Cardiac fibroblast (primary cell): Measurements from ENCODE around the gene RFX3.

Experiments used
- DNase-seq, 2 donors: peaks; one replicate each; pipeline versions ENCODE4 v3.0.0 to v3.0.0-alpha.2; 2010; ENCODE audit warnings: low read depth in 2 of 2
- H3K4me3 ChIP-seq, 2 donors: replicated peaks in 1 of 2; 1 replicate in 1 of 2; 2 replicates in 1 of 2; pipeline ENCODE4 v1.5.1; 2011; ENCODE audit warnings: low read depth in 2 of 2, low read length in 2 of 2, mild to moderate bottlenecking in 2 of 2, moderate library complexity in 1 of 2
- TF ChIP-seq, protein P1 (sequence below): IDR thresholded peaks from one replicate; pipeline ENCODE4 v1.5.1; 2011; ENCODE audit warnings: low read depth, mild to moderate bottlenecking, low read length, inconsistent platforms

RFX3 gene

DNA sequence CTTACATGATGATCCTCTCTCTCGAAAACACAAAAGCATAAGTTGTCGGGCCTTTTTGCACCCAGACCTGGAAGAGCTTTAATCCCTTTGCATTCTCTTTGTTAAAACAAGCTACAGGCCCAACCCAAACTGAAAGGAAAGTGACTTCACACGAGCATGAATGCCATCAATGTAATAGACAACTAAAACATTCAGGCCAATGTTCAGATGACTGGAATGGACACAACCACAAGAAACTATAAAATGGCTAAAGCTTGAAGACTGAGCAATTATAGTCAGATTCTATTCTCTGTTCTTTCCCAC, 45.5 kb downstream of the RFX3 start:
- TF ChIP-seq, protein P1, sequence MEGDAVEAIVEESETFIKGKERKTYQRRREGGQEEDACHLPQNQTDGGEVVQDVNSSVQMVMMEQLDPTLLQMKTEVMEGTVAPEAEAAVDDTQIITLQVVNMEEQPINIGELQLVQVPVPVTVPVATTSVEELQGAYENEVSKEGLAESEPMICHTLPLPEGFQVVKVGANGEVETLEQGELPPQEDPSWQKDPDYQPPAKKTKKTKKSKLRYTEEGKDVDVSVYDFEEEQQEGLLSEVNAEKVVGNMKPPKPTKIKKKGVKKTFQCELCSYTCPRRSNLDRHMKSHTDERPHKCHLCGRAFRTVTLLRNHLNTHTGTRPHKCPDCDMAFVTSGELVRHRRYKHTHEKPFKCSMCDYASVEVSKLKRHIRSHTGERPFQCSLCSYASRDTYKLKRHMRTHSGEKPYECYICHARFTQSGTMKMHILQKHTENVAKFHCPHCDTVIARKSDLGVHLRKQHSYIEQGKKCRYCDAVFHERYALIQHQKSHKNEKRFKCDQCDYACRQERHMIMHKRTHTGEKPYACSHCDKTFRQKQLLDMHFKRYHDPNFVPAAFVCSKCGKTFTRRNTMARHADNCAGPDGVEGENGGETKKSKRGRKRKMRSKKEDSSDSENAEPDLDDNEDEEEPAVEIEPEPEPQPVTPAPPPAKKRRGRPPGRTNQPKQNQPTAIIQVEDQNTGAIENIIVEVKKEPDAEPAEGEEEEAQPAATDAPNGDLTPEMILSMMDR: no peak
- DNase-seq: no peak
- H3K4me3 ChIP-seq: no peak overlapping the region

DNA sequence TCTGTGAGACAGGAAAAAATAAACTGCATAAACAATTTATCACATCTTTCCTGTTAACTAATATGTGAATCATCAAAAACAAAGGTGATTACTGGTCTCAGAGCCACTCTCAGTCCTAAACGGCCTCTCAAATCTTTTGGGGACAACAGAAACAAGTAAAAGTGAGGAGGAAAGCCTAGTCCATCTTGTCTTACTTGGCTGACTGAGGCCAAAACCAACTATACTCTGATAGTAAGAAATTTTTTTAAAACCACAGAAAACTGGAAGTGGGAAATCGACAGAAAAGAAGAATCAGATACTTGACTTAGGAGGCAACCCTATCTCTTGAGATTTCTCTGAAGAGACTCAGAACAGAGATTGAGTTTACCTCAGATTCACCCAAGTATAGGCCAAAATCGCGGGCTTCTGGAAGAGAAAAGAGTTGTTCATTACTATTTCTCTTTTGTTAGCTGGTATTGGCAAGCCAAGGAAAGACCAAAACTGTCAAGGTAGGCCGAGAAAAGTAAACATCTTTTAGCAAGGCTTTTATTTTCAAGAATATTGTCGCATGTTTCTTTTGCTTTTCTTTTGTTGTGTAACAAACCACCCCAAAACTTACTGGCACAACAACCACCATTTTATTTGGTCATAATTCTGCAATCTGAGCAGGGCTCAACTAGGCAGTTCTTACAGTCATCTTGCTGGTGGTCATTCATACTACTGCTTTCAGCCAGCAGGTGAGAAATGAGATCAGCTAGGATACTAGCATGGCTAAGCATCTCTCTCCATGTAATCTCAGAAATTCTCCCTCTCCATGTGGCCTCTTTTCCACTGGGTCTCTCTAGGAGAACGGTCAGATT, 46.1 kb downstream of the RFX3 start:
- TF ChIP-seq, protein P1: no peak
- DNase-seq: no peak
- no peak overlapping the region for H3K4me3 ChIP-seq

DNA sequence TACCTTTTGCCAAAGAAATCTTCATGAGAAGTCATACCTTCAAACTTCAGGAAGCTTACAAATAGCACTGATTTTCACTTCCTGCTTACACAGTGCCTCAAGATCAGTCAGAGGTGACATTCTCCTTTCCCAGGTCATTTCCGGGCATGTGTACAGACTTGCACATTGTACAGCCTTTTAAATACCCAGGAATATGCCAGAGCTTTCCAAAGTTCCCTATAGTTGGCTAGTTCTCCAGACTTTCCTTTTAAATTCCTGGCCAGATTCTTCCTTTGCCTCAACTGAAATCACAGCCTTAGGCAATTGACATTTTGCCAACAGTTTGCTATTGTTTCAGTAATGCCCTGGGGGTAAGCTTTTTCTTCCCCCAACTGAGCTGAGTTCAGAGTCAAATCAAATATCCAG, 47.2 kb downstream of the RFX3 start:
- DNase-seq: peak; percentile 44 to 76
- TF ChIP-seq, protein P1: no peak
- H3K4me3 ChIP-seq: no peak overlapping the region

DNA sequence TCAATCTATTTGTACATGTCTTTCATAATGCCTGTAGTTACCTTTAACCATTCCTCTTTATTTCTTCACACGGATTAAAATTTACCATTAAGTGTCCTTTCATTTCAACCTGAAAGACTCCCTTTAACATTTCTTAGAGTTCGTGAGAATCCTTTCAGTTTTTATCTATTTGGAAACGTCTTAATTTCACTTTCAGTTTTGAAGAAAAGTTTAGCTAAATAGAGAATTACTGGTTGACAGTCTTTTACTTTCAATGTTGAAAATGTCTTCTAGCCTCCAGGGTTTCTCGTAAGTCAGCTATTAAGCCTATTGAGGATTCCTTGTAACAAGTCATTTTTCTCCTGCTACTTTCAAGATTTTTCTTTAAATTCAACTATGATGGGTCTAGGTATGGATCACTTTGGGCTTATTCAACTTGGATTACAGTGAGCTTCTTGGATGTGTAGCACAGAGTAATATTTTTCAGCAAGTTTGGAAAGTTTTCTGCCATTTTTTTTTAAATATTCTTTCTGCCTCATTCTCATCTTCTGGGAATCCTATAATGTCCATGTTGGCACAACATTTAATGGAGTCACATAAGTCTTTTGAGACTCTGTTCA, 48.5 kb downstream of the RFX3 start:
- TF ChIP-seq, protein P1: no peak
- DNase-seq: no peak
- H3K4me3 ChIP-seq: no peak overlapping the region

DNA sequence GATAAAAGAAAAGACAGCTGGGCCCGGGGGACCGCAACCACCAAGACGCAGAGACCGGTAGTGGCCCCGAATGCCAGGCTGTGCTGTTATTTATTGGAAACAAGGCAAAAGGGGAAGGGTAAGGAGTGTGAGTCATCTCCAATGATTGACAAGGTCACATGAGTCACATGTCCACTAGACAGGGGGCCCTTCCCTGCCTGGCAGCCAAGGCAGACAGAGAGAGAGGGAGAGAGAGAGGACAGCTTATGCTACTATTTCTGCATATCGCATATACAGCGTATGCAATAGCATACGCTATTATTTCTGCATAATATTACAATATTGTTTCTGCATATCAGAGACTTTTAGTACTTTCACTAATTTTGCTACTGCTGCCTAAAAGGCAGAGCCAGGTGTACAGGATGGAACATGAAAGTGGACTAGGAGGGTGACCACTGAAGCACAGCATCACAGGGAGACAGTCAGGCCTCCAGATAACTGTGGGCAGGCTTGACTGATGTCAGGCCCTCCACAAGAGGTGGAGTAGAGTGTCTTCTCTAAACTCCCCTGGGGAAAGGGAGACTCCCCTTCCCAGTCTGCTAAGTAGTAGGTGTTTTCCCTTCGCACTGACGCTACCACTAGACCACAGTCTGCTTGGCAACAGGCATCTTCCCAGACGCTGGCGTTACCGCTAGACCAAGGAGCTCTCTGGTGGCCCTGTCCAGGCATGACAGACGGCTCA, 50.3 kb downstream of the RFX3 start:
- H3K4me3 ChIP-seq: no peak overlapping the region
- no peak for DNase-seq
- TF ChIP-seq, protein P1: no peak

DNA sequence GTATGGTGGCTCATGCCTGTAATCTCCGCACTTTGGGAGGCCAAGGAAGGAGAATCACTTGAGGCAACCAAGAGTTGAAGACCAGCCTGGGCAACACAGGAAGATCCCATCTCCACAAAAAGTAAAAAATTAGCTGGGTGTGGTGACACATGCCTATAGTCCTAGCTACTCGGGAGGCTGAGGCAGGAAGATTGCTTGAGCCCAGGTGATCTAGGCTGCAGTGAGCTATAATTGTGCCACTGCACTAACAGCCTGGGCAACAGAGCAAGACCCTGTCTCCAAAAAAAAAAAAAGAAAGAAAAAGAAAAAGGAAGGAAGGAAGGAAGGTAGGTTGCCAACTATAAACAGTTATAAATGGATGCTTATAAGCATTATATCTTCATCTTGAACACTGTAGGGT, 51.0 kb downstream of the RFX3 start:
- DNase-seq: no peak
- H3K4me3 ChIP-seq: no peak overlapping the region
- TF ChIP-seq, protein P1: no peak
